Activated B cell treated with CpG ODN at 0.5 μM for 24 hours (primary cell): ENCODE measurements around the gene CHST13. TPM values are rescaled to one million over a fixed set of nuclear protein-coding genes. Genes with fewer than 3 reads are reported as not detected.

Source experiments
- ATAC-seq: fragments of 200-7000 bp; cut with Tn5 transposase; one replicate; pipeline ENCODE4 v1.10.0; 2021; ENCODE audit warnings: low read depth, mild to moderate bottlenecking, moderate library complexity
- CTCF ChIA-PET: fragments of 350-600 bp; sonication (Branson Sonifier 250); formaldehyde crosslinking; loops from one replicate; lab custom pipeline; 2021; ENCODE audit warnings: antibody characterized with exemption; lab: Charles Lee
- POLR2A ChIA-PET: fragments of 350-600 bp; sonication (Branson Sonifier 250); formaldehyde crosslinking; loops from one replicate; lab custom pipeline; 2021; ENCODE audit warnings: antibody characterized with exemption; lab: Charles Lee
- DNase-seq: peaks from one replicate; pipeline ENCODE4 v3.0.0; 2022
- H3K27ac Mint-ChIP-seq: one replicate; pipeline ENCODE4 v1.8.0; 2020; ENCODE audit warnings: mixed read lengths
- H3K27me3 Mint-ChIP-seq: one replicate; pipeline ENCODE4 v1.8.0; 2021; ENCODE audit warnings: mixed read lengths
- H3K36me3 Mint-ChIP-seq: one replicate; pipeline ENCODE4 v1.8.0; 2021; ENCODE audit warnings: low read depth, mixed read lengths
- H3K4me1 Mint-ChIP-seq: one replicate; pipeline ENCODE4 v1.8.0; 2021; ENCODE audit warnings: mixed read lengths
- H3K4me3 Mint-ChIP-seq: one replicate; pipeline ENCODE4 v1.8.0; 2020; ENCODE audit warnings: mild to moderate bottlenecking, mixed read lengths
- H3K9me3 Mint-ChIP-seq: one replicate; pipeline ENCODE4 v1.8.0; 2020; ENCODE audit warnings: mixed read lengths
- CTCF ChIP-seq: fragments of 200-600 bp; IDR thresholded peaks from one replicate; pipeline ENCODE4 v1.8.0; 2022; ENCODE audit warnings: antibody characterized with exemption, mild to moderate bottlenecking
- intact Hi-C: fragments of 100-400 bp; cut with micrococcal nuclease; formaldehyde crosslinking; loops from one replicate; pipeline ENCODE4 v1.15.1; 2024
- total RNA-seq: library from RNA; stranded (reverse); gene quantifications from 2 replicates; pipeline ENCODE4 v1.2.3, GENCODE V29; 2022

CHST13 gene
- total RNA-seq, 1 donor from 2014 or later = not detected

- CTCF ChIA-PET = no interaction called here
- TF ChIP-seq CTCF = no peak
- POLR2A ChIA-PET = no interaction called here
- no peak overlapping the region for H3K4me3 Mint-ChIP-seq
- intact Hi-C loops = no loop called here
- peaks cover 4% of the 10 kb centered on the region for H3K27me3 Mint-ChIP-seq
- no peaks in the 10 kb centered on the region for H3K36me3 Mint-ChIP-seq
- ATAC-seq (no peak), DNase-seq (no peak)
- no peak overlapping the region for H3K27ac Mint-ChIP-seq
- H3K4me1 Mint-ChIP-seq = no peaks in the 10 kb centered on the region
- H3K9me3 Mint-ChIP-seq = peaks cover 3% of the 10 kb centered on the region
These were observed 32.9 kb downstream of the CHST13 start for GRCh38 chr3:126556637-126557414.

GRCh38 chr3:126557415-126557745 lies 33.4 kb downstream of the CHST13 start:
- Mint-ChIP-seq H3K27ac (no peak overlapping the region), H3K27me3 (peaks cover 4% of the 10 kb centered on the region), H3K4me3 (no peak overlapping the region), H3K4me1 (no peaks in the 10 kb centered on the region), H3K9me3 (peaks cover 8% of the 10 kb centered on the region), H3K36me3 (no peaks in the 10 kb centered on the region)
- DNase-seq (no peak), ATAC-seq (no peak)
- no peak for TF ChIP-seq CTCF
- ChIA-PET CTCF (no interaction called here), POLR2A (no interaction called here)
- intact Hi-C loops = no loop called here

GRCh38 chr3:126557761-126558160 lies 33.8 kb downstream of the CHST13 start:
- TF ChIP-seq CTCF = no peak
- Mint-ChIP-seq H3K36me3 (no peaks in the 10 kb centered on the region), H3K4me1 (no peaks in the 10 kb centered on the region), H3K9me3 (peaks cover 11% of the 10 kb centered on the region), H3K4me3 (no peak overlapping the region), H3K27me3 (peaks cover 7% of the 10 kb centered on the region), H3K27ac (no peak overlapping the region)
- intact Hi-C loops = no loop called here
- CTCF ChIA-PET = no interaction called here
- ATAC-seq = no peak
- POLR2A ChIA-PET = no interaction called here
- DNase-seq = no peak

- ChIA-PET CTCF (no interaction called here), POLR2A (no interaction called here)
- H3K4me3 Mint-ChIP-seq = no peak within 1 kb of the TSS
- no peak for TF ChIP-seq CTCF
- ATAC-seq (no peak), DNase-seq (no peak)
- H3K36me3 Mint-ChIP-seq = no peaks in the 10 kb centered on the region
- H3K9me3 Mint-ChIP-seq = peaks cover 15% of the 10 kb centered on the region
- no peak within 1 kb of the TSS for H3K27ac Mint-ChIP-seq
- H3K4me1 Mint-ChIP-seq = no peaks in the 10 kb centered on the region
- intact Hi-C loops = no loop called here
- peaks cover 8% of the 10 kb centered on the region for H3K27me3 Mint-ChIP-seq
These were observed 34.5 kb downstream of the CHST13 start, which contains the start of gene C3orf22 for GRCh38 chr3:126558336-126559071. Gene C3orf22 (minus strand): TSS chr3:126558932. CDS start chr3:126553390, 5,542 bp downstream.

GRCh38 chr3:126562737-126563276 lies 38.9 kb downstream of the CHST13 start:
- ChIA-PET POLR2A (no interaction called here), CTCF (no interaction called here)
- ATAC-seq (no peak), DNase-seq (no peak)
- no peak for TF ChIP-seq CTCF
- H3K4me3 Mint-ChIP-seq = no peak overlapping the region
- intact Hi-C loops = no loop called here
- H3K27ac Mint-ChIP-seq = no peak overlapping the region
- peaks cover 15% of the 10 kb centered on the region for H3K9me3 Mint-ChIP-seq
- H3K36me3 Mint-ChIP-seq = no peaks in the 10 kb centered on the region
- H3K4me1 Mint-ChIP-seq = no peaks in the 10 kb centered on the region
- peaks cover 25% of the 10 kb centered on the region for H3K27me3 Mint-ChIP-seq
